ENCODE measurements around the gene EBF3.

- TF ChIP-seq CTCF (IDR thresholded peaks at IDR 0.05) (no peak), POLR2A (IDR thresholded peaks at IDR 0.05) (no peak)
Measured at GRCh38 chr10:129893104-129894089, 70.7 kb downstream of the EBF3 start.
